ENCODE data around the gene CORO6.

DNA sequence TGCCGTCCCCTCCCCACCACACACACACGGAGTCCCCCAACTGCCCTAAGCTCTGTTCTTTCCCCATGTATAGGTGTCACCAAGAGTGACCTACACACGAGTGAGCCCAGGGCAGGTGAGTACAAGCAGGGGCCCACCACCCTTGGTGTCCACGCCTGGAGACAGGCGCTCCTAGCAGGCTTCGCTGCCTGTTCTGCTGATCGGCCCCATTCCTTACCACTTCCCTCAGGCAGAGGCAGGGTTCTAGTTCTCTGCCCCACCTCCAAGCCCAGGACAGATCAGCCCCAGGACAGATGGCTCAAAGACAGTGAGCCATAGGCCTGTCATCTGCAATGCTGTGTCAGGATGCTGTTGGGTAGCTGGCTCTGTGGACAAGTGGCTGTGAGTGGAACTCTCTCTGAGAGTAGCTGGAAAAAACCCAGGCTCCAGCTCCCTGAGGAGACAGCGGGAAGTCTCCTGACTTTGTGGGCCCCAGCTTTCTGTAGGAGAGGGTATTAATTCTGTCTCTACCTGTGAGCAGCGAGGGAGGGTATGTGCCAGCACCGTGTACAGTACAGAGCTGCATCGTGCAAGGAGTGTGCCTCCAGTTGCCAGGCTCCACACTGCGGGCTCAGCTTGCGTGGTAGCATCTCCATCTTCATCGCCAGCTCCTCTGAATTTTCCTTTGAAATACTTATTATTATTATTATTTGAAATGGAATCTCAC is 53.3 kb downstream of the CORO6 start:
- TF ChIP-seq, protein P1, sequence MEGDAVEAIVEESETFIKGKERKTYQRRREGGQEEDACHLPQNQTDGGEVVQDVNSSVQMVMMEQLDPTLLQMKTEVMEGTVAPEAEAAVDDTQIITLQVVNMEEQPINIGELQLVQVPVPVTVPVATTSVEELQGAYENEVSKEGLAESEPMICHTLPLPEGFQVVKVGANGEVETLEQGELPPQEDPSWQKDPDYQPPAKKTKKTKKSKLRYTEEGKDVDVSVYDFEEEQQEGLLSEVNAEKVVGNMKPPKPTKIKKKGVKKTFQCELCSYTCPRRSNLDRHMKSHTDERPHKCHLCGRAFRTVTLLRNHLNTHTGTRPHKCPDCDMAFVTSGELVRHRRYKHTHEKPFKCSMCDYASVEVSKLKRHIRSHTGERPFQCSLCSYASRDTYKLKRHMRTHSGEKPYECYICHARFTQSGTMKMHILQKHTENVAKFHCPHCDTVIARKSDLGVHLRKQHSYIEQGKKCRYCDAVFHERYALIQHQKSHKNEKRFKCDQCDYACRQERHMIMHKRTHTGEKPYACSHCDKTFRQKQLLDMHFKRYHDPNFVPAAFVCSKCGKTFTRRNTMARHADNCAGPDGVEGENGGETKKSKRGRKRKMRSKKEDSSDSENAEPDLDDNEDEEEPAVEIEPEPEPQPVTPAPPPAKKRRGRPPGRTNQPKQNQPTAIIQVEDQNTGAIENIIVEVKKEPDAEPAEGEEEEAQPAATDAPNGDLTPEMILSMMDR (IDR thresholded peaks at IDR 0.05): no peak
- TF ChIP-seq POLR2A (IDR thresholded peaks at IDR 0.05): no peak
